Measurements from ENCODE around the gene PCMT1. TPM values are rescaled to one million over a fixed set of nuclear protein-coding genes. Genes with fewer than 3 reads are reported as not detected.

PCMT1 gene
- total and polyA plus RNA-seq, 10 of the 15 experiments (the other 5 are each of a cell fraction or from before 2014, with no cell fraction given): 48.5 to 126 (median 81.2) TPM

- TF ChIP-seq SKIL (IDR thresholded peaks at IDR 0.05; ENCODE audit: low read depth, poor library complexity, severe bottlenecking) (no peak), SMAD5 (IDR thresholded peaks at IDR 0.05; ENCODE audit: low read depth) (no peak; the same call in none of the 2 replicates), NKRF (conservative IDR thresholded peaks at IDR 0.05) (peak; percentile 80), RUNX3 (IDR thresholded peaks at IDR 0.05; ENCODE audit: low read length) (peak; percentile 91), BMI1 (IDR thresholded peaks at IDR 0.05; ENCODE audit: borderline replicate concordance) (no peak), CREB1 (IDR thresholded peaks at IDR 0.05; ENCODE audit: low read depth) (peak; percentile 71; the same call in 1 of the 2 replicates), LARP7 (IDR thresholded peaks at IDR 0.05) (peak; percentile 95), CHD1 (IDR thresholded peaks at IDR 0.05; ENCODE audit: low read depth, low read length) (no peak), CEBPB (IDR thresholded peaks at IDR 0.05; ENCODE audit: borderline replicate concordance in 1 of 2, low read depth in 2 of 2, low read length in 2 of 2) (no peak), E4F1 (IDR thresholded peaks at IDR 0.05; ENCODE audit: borderline replicate concordance, partially characterized antibody) (peak; percentile 19), PAX8 (IDR thresholded peaks at IDR 0.05) (no peak), CBX5 (IDR thresholded peaks at IDR 0.05; ENCODE audit: low read depth) (peak; percentile 96; the same call in 1 of the 2 replicates), MYB (IDR thresholded peaks at IDR 0.05; ENCODE audit: borderline replicate concordance, low read depth, low read length) (no peak), SMC3 (IDR thresholded peaks at IDR 0.05; ENCODE audit: borderline replicate concordance, low read length) (no peak), RELA (IDR thresholded peaks at IDR 0.05; ENCODE audit: borderline replicate concordance, partially characterized antibody) (peak; percentile 30), CREM (IDR thresholded peaks at IDR 0.05; ENCODE audit: low read depth) (no peak; the same call in 1 of the 2 replicates), ZNF687 (IDR thresholded peaks at IDR 0.05) (peak; percentile 95), SUPT20H (IDR thresholded peaks at IDR 0.05; ENCODE audit: borderline replicate concordance, control insufficient read depth, low read depth, low read length) (no peak)
These were observed 31.7 kb upstream of the PCMT1 start, which contains the start of gene LATS1 (continued) for GRCh38 chr6:149717588-149718458.
